ENCODE data around the gene CRISPLD2. TPM values are rescaled to one million over a fixed set of nuclear protein-coding genes. Genes with fewer than 3 reads are reported as not detected.

Gene CRISPLD2
- total RNA-seq, 5 donors from 2014 or later (not counting 1 experiment from before 2014, with no cell fraction given) = 0.76 to 2.8 (median 1.8) TPM

- CTCF ChIA-PET = no interaction called here
Observed at GRCh38 chr16:84816023-84816422, 3.8 kb upstream of the CRISPLD2 start.

GRCh38 chr16:84816485-84816884 lies 3.3 kb upstream of the CRISPLD2 start:
- Histone ChIP-seq H3K4me3 (ENCODE audit: control insufficient read depth in 1 of 2, extremely low read depth in 1 of 2, low read length in 1 of 2) (no peak overlapping the region), H3K4me1 (ENCODE audit: control insufficient read depth in 1 of 2, extremely low read depth in 1 of 2, insufficient read depth in 2 of 2, low read length in 2 of 2) (peaks cover 7 to 17% of the 10 kb centered on the region in 2 experiments), H3K27me3 (replicated peaks in 1 of 2; ENCODE audit: control insufficient read depth in 2 of 2, extremely low read depth in 1 of 2, insufficient read depth in 2 of 2, low read length in 1 of 2) (peaks cover 0 to 34% of the 10 kb centered on the region in 2 experiments), H3K27ac (ENCODE audit: low read length) (no peak overlapping the region), H3K36me3 (ENCODE audit: control insufficient read depth in 2 of 2, extremely low read depth in 1 of 2, insufficient read depth in 1 of 2, low read length in 1 of 2) (no peaks in the 10 kb centered on the region), H3K9me3 (no peaks in the 10 kb centered on the region)
- Mint-ChIP-seq H3K27me3 (peaks cover 3 to 10% of the 10 kb centered on the region in 2 donors), H3K4me1 (peaks cover 12 to 30% (median 14%) of the 10 kb centered on the region in 3 donors), H3K4me3 (no peak overlapping the region), H3K9me3 (no peaks in the 10 kb centered on the region), H3K36me3 (no peaks in the 10 kb centered on the region), H3K27ac (no peak overlapping the region)
- CTCF ChIA-PET = no interaction called here
- WGBS (ENCODE audit: insufficient coverage) = 85% methylated on average over 7 of the region's 10 CpGs
- DNase-seq = no peak
- ATAC-seq (replicated peaks in 1 of 4) = no peak
- POLR2A ChIA-PET = no interaction called here

More at GRCh38 chr16:84816023-84816422, 3.8 kb upstream of the CRISPLD2 start:
- Histone ChIP-seq H3K27me3 (replicated peaks in 1 of 2; ENCODE audit: control insufficient read depth in 2 of 2, extremely low read depth in 1 of 2, insufficient read depth in 2 of 2, low read length in 1 of 2) (peaks cover 0 to 31% of the 10 kb centered on the region in 2 experiments), H3K9me3 (no peaks in the 10 kb centered on the region), H3K36me3 (ENCODE audit: control insufficient read depth in 2 of 2, extremely low read depth in 1 of 2, insufficient read depth in 1 of 2, low read length in 1 of 2) (no peaks in the 10 kb centered on the region), H3K4me1 (ENCODE audit: control insufficient read depth in 1 of 2, extremely low read depth in 1 of 2, insufficient read depth in 2 of 2, low read length in 2 of 2) (peaks cover 7 to 19% of the 10 kb centered on the region in 2 experiments), H3K4me3 (ENCODE audit: control insufficient read depth in 1 of 2, extremely low read depth in 1 of 2, low read length in 1 of 2) (no peak overlapping the region), H3K27ac (ENCODE audit: low read length) (no peak overlapping the region)
- H3K36me3 Mint-ChIP-seq = no peaks in the 10 kb centered on the region
- ATAC-seq (replicated peaks in 1 of 4) = no peak
- no peak overlapping the region for H3K4me3 Mint-ChIP-seq
- no peaks in the 10 kb centered on the region for H3K9me3 Mint-ChIP-seq
- H3K4me1 Mint-ChIP-seq = peaks cover 15 to 30% (median 15%) of the 10 kb centered on the region in 3 donors
- POLR2A ChIA-PET = no interaction called here
- peaks cover 3 to 8% of the 10 kb centered on the region in 2 donors for H3K27me3 Mint-ChIP-seq
- WGBS (ENCODE audit: insufficient coverage) = 100% methylated on average over 1 of the region's 7 CpGs
- DNase-seq = no peak
- no peak overlapping the region for H3K27ac Mint-ChIP-seq

GRCh38 chr16:84817206-84817605 lies 2.6 kb upstream of the CRISPLD2 start:
- no peak for DNase-seq
- POLR2A ChIA-PET = no interaction called here
- H3K27ac Mint-ChIP-seq = no peak overlapping the region

GRCh38 chr16:84817613-84818012 lies 2.2 kb upstream of the CRISPLD2 start:
- Mint-ChIP-seq H3K27me3 (peaks cover 6 to 12% of the 10 kb centered on the region in 2 donors), H3K27ac (no peak overlapping the region), H3K4me1 (peaks cover 11 to 24% (median 18%) of the 10 kb centered on the region in 3 donors), H3K4me3 (no peak overlapping the region), H3K9me3 (no peaks in the 10 kb centered on the region), H3K36me3 (no peaks in the 10 kb centered on the region)
- ChIA-PET POLR2A (no interaction called here), CTCF (no interaction called here)
- Histone ChIP-seq H3K4me3 (ENCODE audit: control insufficient read depth in 1 of 2, extremely low read depth in 1 of 2, low read length in 1 of 2) (no peak overlapping the region), H3K9me3 (no peaks in the 10 kb centered on the region), H3K27me3 (replicated peaks in 1 of 2; ENCODE audit: control insufficient read depth in 2 of 2, extremely low read depth in 1 of 2, insufficient read depth in 2 of 2, low read length in 1 of 2) (peaks cover 0 to 42% of the 10 kb centered on the region in 2 experiments), H3K36me3 (ENCODE audit: control insufficient read depth in 2 of 2, extremely low read depth in 1 of 2, insufficient read depth in 1 of 2, low read length in 1 of 2) (no peaks in the 10 kb centered on the region), H3K4me1 (ENCODE audit: control insufficient read depth in 1 of 2, extremely low read depth in 1 of 2, insufficient read depth in 2 of 2, low read length in 2 of 2) (peaks cover 7 to 16% of the 10 kb centered on the region in 2 experiments), H3K27ac (ENCODE audit: low read length) (no peak overlapping the region)
- no peak for DNase-seq
- no peak for ATAC-seq (replicated peaks in 1 of 4)
- no CpG with 5 or more reads among the region's 2 CpGs for WGBS (ENCODE audit: insufficient coverage)

More at GRCh38 chr16:84817206-84817605, 2.6 kb upstream of the CRISPLD2 start:
- Mint-ChIP-seq H3K36me3 (no peaks in the 10 kb centered on the region), H3K4me3 (no peak overlapping the region), H3K27me3 (peaks cover 3 to 12% of the 10 kb centered on the region in 2 donors), H3K4me1 (peaks cover 11 to 27% (median 18%) of the 10 kb centered on the region in 3 donors), H3K9me3 (no peaks in the 10 kb centered on the region)
- Histone ChIP-seq H3K27ac (ENCODE audit: low read length) (no peak overlapping the region), H3K4me1 (ENCODE audit: control insufficient read depth in 1 of 2, extremely low read depth in 1 of 2, insufficient read depth in 2 of 2, low read length in 2 of 2) (peaks cover 7 to 16% of the 10 kb centered on the region in 2 experiments), H3K4me3 (ENCODE audit: control insufficient read depth in 1 of 2, extremely low read depth in 1 of 2, low read length in 1 of 2) (no peak overlapping the region), H3K9me3 (no peaks in the 10 kb centered on the region), H3K27me3 (replicated peaks in 1 of 2; ENCODE audit: control insufficient read depth in 2 of 2, extremely low read depth in 1 of 2, insufficient read depth in 2 of 2, low read length in 1 of 2) (peaks cover 0 to 39% of the 10 kb centered on the region in 2 experiments), H3K36me3 (ENCODE audit: control insufficient read depth in 2 of 2, extremely low read depth in 1 of 2, insufficient read depth in 1 of 2, low read length in 1 of 2) (no peaks in the 10 kb centered on the region)
- 90% methylated on average over 8 of the region's 10 CpGs for WGBS (ENCODE audit: insufficient coverage)
- no peak for ATAC-seq (replicated peaks in 1 of 4)
- CTCF ChIA-PET = no interaction called here

DNA sequence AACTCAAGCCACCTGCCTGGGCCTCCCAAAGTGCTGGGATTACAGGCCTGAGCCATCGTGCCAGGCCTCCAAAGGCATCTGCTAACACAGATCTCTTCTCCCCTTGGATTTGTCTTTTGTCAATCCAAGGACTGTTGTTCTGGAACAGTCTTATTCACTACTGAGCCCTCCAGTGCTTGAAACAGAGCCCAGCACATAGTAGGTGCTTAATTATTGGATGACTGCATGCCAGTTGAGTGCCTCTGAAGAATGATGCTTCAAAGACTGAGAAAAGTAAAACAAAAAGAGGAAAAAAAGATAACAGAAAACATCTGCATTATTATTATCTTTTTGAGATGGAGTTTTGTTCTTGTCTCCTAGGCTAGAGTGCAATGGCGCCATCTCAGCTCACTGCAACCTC lies 1.7 kb upstream of the CRISPLD2 start:
- H3K4me1 Mint-ChIP-seq = peaks cover 11 to 18% (median 18%) of the 10 kb centered on the region in 3 donors
- ATAC-seq (replicated peaks in 1 of 4) = no peak
- no peak for DNase-seq

DNA sequence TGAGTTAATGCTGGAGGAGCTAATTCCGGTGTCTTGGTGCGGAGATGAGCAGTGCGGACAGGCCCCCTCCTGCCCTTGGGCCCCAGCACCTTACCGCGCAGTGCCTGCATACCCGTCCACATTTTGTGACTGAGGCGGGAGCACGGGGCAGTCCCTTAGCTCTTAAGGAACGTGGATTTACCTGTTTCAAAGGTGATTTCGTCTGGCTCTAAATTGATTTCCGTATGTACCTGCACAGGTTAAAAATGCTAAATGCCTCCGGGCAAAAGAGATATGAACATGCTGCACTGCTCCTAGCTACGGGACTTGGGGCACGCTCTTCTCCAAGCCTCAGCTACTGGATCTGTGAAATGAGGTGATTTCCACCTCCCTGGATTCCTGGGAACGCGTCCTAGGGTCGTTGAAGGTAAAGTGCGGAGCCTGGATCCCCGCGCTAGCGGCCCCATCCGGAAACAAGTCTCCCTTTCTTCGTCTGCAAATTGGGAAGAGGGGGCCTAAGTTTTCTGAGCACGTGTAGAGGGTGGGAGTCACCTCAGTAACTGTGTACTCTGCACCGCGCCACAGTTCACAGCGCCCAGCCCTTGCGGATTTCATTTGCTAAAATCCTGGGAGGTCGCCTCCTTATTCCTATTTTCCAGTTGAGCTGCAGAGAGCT lies 669 bp upstream of the CRISPLD2 start:
- Mint-ChIP-seq H3K4me1 (peaks cover 11 to 18% (median 16%) of the 10 kb centered on the region in 3 donors), H3K27ac (no peak overlapping the region), H3K4me3 (peak overlapping the region in 1 of 3 donors; percentile 84), H3K27me3 (peaks cover 11 to 14% of the 10 kb centered on the region in 2 donors), H3K36me3 (no peaks in the 10 kb centered on the region), H3K9me3 (no peaks in the 10 kb centered on the region)
- Histone ChIP-seq H3K36me3 (ENCODE audit: control insufficient read depth in 2 of 2, extremely low read depth in 1 of 2, insufficient read depth in 1 of 2, low read length in 1 of 2) (no peaks in the 10 kb centered on the region), H3K27me3 (replicated peaks in 1 of 2; ENCODE audit: control insufficient read depth in 2 of 2, extremely low read depth in 1 of 2, insufficient read depth in 2 of 2, low read length in 1 of 2) (peaks cover 0 to 46% of the 10 kb centered on the region in 2 experiments), H3K9me3 (no peaks in the 10 kb centered on the region), H3K4me1 (ENCODE audit: control insufficient read depth in 1 of 2, extremely low read depth in 1 of 2, insufficient read depth in 2 of 2, low read length in 2 of 2) (peaks cover 7 to 16% of the 10 kb centered on the region in 2 experiments), H3K27ac (ENCODE audit: low read length) (no peak overlapping the region), H3K4me3 (ENCODE audit: control insufficient read depth in 1 of 2, extremely low read depth in 1 of 2, low read length in 1 of 2) (peak overlapping the region in 1 of 2 donors; percentile 36)
- ChIA-PET CTCF (no interaction called here), POLR2A (no interaction called here)
- ATAC-seq (replicated peaks in 1 of 4) = peak in 2 of 4 experiments; percentile 5 to 7
- 69% methylated on average over 20 of the region's 29 CpGs for WGBS (ENCODE audit: insufficient coverage)
- no peak for DNase-seq

More for the DNA sequence above, 1.7 kb upstream of the CRISPLD2 start:
- H3K36me3 ChIP-seq (ENCODE audit: control insufficient read depth in 2 of 2, extremely low read depth in 1 of 2, insufficient read depth in 1 of 2, low read length in 1 of 2) = no peaks in the 10 kb centered on the region
- Mint-ChIP-seq H3K27me3 (peaks cover 11 to 12% of the 10 kb centered on the region in 2 donors), H3K27ac (no peak overlapping the region), H3K4me3 (no peak overlapping the region), H3K9me3 (no peaks in the 10 kb centered on the region), H3K36me3 (no peaks in the 10 kb centered on the region)
- no peak overlapping the region for H3K27ac ChIP-seq (ENCODE audit: low read length)
- CTCF ChIA-PET = no interaction called here
- H3K4me3 ChIP-seq (ENCODE audit: control insufficient read depth in 1 of 2, extremely low read depth in 1 of 2, low read length in 1 of 2) = no peak overlapping the region
- POLR2A ChIA-PET = no interaction called here
- no peaks in the 10 kb centered on the region for H3K9me3 ChIP-seq
- peaks cover 0 to 44% of the 10 kb centered on the region in 2 experiments for H3K27me3 ChIP-seq (replicated peaks in 1 of 2; ENCODE audit: control insufficient read depth in 2 of 2, extremely low read depth in 1 of 2, insufficient read depth in 2 of 2, low read length in 1 of 2)
- 83% methylated on average over 1 of the region's 2 CpGs for WGBS (ENCODE audit: insufficient coverage)
- H3K4me1 ChIP-seq (ENCODE audit: control insufficient read depth in 1 of 2, extremely low read depth in 1 of 2, insufficient read depth in 2 of 2, low read length in 2 of 2) = peaks cover 7 to 16% of the 10 kb centered on the region in 2 experiments
